Ishikawa (cell line): ENCODE measurements around the gene KRTAP9-9.

Source experiments
- EGR1 ChIP-seq: IDR thresholded peaks from 2 replicates; pipeline ENCODE4 v1.6.1; 2012
- EP300 ChIP-seq: IDR thresholded peaks from 2 replicates; pipeline ENCODE4 v1.6.1; 2012; ENCODE audit warnings: borderline replicate concordance
- RAD21 ChIP-seq: IDR thresholded peaks from 2 replicates; pipeline ENCODE4 v1.6.1; 2012; ENCODE audit warnings: low read depth
- REST ChIP-seq: IDR thresholded peaks from 2 replicates; pipeline ENCODE4 v1.6.1; 2012; ENCODE audit warnings: low read depth, mild to moderate bottlenecking
- TAF1 ChIP-seq: IDR thresholded peaks from 2 replicates; pipeline ENCODE4 v1.6.1; 2012; ENCODE audit warnings: low read depth, mild to moderate bottlenecking
- TCF12 ChIP-seq: IDR thresholded peaks from 2 replicates; pipeline ENCODE4 v1.6.1; 2012; ENCODE audit warnings: low read depth
- TEAD4 ChIP-seq: IDR thresholded peaks from 2 replicates; pipeline ENCODE4 v1.6.1; 2012
- TF ChIP-seq, protein P1 (sequence below): IDR thresholded peaks from 2 replicates; pipeline ENCODE4 v1.6.1; 2012

DNA sequence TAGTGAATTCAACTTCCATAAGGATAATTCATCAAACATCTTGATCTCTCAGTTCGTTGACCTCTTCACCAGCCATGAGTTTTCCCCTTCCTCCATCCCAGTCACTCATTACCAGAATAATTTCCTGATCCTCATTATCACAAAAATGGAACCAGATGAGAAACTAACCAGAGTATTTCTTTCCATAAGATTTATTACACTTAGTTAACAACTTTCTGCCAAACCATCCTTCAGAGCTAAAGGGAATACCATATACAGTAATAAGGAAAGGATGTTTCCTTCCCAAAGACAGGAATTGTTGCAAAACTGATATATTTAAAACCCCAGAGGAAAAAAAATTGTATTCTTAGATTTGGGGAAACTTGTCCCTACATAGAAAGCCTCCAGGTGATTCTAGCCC lies 38.8 kb downstream of the KRTAP9-9 start:
- no peak for TF ChIP-seq EP300
- TF ChIP-seq, protein P1, sequence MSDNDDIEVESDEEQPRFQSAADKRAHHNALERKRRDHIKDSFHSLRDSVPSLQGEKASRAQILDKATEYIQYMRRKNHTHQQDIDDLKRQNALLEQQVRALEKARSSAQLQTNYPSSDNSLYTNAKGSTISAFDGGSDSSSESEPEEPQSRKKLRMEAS: no peak
- TF ChIP-seq TAF1: no peak
- TF ChIP-seq TCF12: no peak
- no peak for TF ChIP-seq EGR1
- no peak for TF ChIP-seq TEAD4
- TF ChIP-seq REST: no peak
- TF ChIP-seq RAD21: no peak
